Measurements from ENCODE around the gene APBA2.

DNA sequence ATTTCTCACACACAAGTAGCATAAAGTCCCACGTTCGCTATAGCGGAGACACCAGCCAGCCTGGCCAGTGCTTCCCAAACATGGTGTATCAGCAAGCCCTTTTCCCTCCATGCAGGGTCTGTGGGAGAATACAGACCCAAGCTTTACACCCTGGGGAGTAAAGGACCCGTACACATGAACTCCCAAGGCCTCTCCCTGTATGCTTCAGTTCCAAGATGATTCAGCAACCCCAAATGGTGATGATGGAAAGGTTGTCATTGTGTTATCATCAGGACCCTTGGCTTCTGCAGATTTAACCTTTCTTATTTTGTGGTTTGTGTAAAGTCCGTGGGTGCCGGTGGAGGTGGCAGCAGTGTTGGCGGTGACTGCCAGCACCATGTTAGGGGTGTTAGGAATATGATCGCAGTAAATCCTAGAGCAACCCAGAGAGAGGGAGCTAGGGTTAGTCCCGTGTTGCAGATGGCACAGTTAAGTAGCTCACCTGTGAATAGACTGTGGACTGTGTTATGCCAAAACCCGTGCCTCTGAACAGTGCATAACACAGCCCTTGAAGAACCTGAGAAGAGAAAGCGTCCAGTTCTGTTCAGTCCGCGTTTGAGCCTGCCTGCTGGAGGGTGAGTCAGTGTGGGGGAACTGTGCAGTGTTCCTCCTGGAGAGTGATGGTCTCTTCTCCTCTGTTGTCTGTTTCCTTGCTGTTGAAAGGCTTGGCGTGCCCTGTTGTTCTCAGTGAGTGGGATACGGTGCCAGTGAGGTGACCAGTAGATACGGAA is 174.3 kb downstream of the APBA2 start:
- TF ChIP-seq POLR2AphosphoS5 (IDR thresholded peaks at IDR 0.05) (no peak), POLR2A (IDR thresholded peaks at IDR 0.05) (no peak)
- TF ChIP-seq, protein P1, sequence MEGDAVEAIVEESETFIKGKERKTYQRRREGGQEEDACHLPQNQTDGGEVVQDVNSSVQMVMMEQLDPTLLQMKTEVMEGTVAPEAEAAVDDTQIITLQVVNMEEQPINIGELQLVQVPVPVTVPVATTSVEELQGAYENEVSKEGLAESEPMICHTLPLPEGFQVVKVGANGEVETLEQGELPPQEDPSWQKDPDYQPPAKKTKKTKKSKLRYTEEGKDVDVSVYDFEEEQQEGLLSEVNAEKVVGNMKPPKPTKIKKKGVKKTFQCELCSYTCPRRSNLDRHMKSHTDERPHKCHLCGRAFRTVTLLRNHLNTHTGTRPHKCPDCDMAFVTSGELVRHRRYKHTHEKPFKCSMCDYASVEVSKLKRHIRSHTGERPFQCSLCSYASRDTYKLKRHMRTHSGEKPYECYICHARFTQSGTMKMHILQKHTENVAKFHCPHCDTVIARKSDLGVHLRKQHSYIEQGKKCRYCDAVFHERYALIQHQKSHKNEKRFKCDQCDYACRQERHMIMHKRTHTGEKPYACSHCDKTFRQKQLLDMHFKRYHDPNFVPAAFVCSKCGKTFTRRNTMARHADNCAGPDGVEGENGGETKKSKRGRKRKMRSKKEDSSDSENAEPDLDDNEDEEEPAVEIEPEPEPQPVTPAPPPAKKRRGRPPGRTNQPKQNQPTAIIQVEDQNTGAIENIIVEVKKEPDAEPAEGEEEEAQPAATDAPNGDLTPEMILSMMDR (IDR thresholded peaks at IDR 0.05): no peak

All from upper lobe of left lung (tissue), 4 donors.